Heart left ventricle (tissue), 13 donors: Measurements from ENCODE around the gene UMPS.

Experiments
- POLR2A ChIP-seq, 2 donors: fragments of 450-650 bp; IDR thresholded peaks; one replicate each; pipeline ENCODE4 v1.6.1; 2017; ENCODE audit warnings: antibody characterized with exemption in 2 of 2, mild to moderate bottlenecking in 2 of 2, moderate library complexity in 2 of 2
- TF ChIP-seq, protein P1 (sequence below), 12 donors: fragments of 200-600 bp; sonication (generic) in 4 of 12; IDR thresholded peaks; one replicate each; pipeline versions ENCODE4 v1.5.0 to v1.8.0; 2018 to 2022; ENCODE audit warnings: antibody characterized with exemption in 12 of 12, mild to moderate bottlenecking in 5 of 12
- donor health status: ischemic (EF 13 %, LVEDD 7.1; RV severe dilation, severe dysfunction).
- donor health status: DM: no; HTN: yes; CAD: no.
- donor health status: DM: no; HTN: no; CAD: no.
- donor health status: ischemic (EF 25% LVEDD 6.9; RV normal size, moderate dysfunction).
- donor health status: ischemic (EF 25% LVEDD 5.7; RV mildly dilated, moderate dysfunction).
- donor health status: ischemic (EF 35%, LVEDD 5.7; RV mildly dilated, moderate dysfunction).
- donor health status: nonischemic (EF 11% LVEDD 7.7; RV severe dilation, severe dysfunction).
- donor health status: DM: yes; HTN: yes; CAD: no.
- donor health status: PGD.
- donor health status: ischemic (EF 29% LVEDD 5.4; RV normal size, mild dysfunction).
- donor health status: nonischemic (EF 23%, LVEDD 6.1; RV moderate dilation, normal function).

DNA sequence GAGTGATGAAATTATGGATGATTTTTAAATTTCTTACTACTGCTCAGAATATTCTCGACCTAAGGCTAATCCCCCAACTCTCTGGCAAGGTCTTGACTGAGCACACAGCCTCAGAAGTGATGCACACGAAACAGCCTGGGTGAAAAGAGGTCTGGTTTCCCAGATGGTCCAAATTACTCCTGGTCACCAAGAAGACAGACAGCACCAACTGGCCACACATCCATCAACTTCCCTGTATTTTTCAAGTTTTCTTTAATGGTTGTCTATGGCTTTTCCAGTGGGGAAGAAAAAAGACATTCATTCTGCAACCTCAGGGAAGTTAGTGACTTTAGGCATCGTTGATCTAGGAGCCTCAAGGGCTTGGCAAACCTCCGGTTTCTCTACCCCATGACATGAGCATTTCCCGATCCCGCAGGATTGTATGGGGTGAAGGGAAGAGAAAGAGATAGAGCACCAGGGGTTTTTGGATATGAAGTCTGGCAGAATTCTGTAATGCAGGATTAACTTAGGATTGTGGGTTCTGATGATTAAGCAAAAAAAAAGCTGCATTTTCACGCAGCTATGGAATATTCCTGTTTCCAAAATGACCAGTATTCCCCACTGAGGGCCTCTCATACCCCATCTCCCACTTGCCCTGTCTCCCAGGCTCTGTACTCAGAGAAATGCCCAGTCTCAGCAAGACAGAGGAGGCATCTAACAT is 62.2 kb downstream of the UMPS start:
- TF ChIP-seq POLR2A (IDR thresholded peaks at IDR 0.05): no peak
- TF ChIP-seq, protein P1, sequence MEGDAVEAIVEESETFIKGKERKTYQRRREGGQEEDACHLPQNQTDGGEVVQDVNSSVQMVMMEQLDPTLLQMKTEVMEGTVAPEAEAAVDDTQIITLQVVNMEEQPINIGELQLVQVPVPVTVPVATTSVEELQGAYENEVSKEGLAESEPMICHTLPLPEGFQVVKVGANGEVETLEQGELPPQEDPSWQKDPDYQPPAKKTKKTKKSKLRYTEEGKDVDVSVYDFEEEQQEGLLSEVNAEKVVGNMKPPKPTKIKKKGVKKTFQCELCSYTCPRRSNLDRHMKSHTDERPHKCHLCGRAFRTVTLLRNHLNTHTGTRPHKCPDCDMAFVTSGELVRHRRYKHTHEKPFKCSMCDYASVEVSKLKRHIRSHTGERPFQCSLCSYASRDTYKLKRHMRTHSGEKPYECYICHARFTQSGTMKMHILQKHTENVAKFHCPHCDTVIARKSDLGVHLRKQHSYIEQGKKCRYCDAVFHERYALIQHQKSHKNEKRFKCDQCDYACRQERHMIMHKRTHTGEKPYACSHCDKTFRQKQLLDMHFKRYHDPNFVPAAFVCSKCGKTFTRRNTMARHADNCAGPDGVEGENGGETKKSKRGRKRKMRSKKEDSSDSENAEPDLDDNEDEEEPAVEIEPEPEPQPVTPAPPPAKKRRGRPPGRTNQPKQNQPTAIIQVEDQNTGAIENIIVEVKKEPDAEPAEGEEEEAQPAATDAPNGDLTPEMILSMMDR (IDR thresholded peaks at IDR 0.05): no peak
